Ishikawa (cell line): Measurements from ENCODE around the gene RABAC1.

Experiments
- EP300 ChIP-seq: IDR thresholded peaks from 2 replicates; pipeline ENCODE4 v1.6.1; 2012; ENCODE audit warnings: borderline replicate concordance
- YY1 ChIP-seq: IDR thresholded peaks from 2 replicates; pipeline ENCODE4 v1.6.1; 2012; ENCODE audit warnings: low read depth
- TF ChIP-seq, protein P1 (sequence below): IDR thresholded peaks from 2 replicates; pipeline ENCODE4 v1.6.1; 2012

DNA sequence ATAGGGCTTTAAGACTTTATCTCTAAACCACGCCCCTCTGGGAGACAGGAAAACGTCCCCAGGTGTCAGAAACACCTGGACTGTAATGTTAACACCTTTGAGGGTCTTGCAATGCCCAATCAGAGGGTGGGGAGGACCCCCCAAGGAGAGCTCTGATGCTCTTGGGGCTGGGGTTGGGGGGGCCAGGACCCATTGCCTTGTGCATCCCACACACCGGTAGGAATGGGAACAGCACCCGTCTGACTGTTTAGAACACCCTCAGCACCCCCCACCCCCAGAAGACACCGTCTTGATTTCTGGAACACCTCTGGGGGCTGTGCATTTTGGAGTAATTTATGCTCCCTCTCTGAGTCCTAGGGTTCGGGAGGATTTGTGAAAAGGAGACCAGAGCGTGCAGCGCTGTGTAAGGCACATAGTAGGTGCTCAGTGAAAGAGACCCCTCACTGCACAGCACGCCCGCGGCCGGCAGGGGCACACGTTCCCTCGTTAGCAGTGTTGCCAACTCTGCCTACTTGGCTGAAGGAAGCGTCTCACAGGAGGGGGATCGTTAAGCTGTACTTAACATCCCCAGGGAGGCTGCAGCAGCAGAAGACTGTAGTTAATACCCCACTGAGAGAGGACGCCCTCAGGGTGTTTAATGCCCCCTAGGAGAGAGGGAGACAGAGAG, 28.1 kb downstream of the RABAC1 start:
- TF ChIP-seq, protein P1, sequence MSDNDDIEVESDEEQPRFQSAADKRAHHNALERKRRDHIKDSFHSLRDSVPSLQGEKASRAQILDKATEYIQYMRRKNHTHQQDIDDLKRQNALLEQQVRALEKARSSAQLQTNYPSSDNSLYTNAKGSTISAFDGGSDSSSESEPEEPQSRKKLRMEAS, result no peak
- TF ChIP-seq YY1, result no peak
- TF ChIP-seq EP300, result no peak
